ENCODE data around the gene TMEM139. TPM values are rescaled to one million over a fixed set of nuclear protein-coding genes. Genes with fewer than 3 reads are reported as not detected.

Gene TMEM139
- total RNA-seq, 1 experiment from 2014 or later, result 1.5 TPM

- no peak for TF ChIP-seq PRDM15 (CRISPR knock-in tag; IDR thresholded peaks at IDR 0.05)
- no peak for TF ChIP-seq USF1 (CRISPR knock-in tag; IDR thresholded peaks at IDR 0.05)
- TF ChIP-seq ZNF416 (CRISPR knock-in tag; IDR thresholded peaks at IDR 0.05), result no peak
- TF ChIP-seq RELA (CRISPR knock-in tag; IDR thresholded peaks at IDR 0.05; ENCODE audit: borderline replicate concordance), result no peak
- TF ChIP-seq ZNF671 (CRISPR knock-in tag; IDR thresholded peaks at IDR 0.05), result no peak
- TF ChIP-seq NFYB (CRISPR knock-in tag; conservative IDR thresholded peaks at IDR 0.05; ENCODE audit: low read depth), result no peak
- TF ChIP-seq NFE2L1 (CRISPR knock-in tag; IDR thresholded peaks at IDR 0.05), result no peak
- no peak for TF ChIP-seq ATF3 (CRISPR knock-in tag; conservative IDR thresholded peaks at IDR 0.05)
- no peak for TF ChIP-seq CBFB (CRISPR knock-in tag; IDR thresholded peaks at IDR 0.05; ENCODE audit: low read depth)
- no peak for TF ChIP-seq TP53 (CRISPR knock-in tag; IDR thresholded peaks at IDR 0.05)
- TF ChIP-seq JUN (CRISPR knock-in tag; IDR thresholded peaks at IDR 0.05), result no peak
- TF ChIP-seq, protein P1, sequence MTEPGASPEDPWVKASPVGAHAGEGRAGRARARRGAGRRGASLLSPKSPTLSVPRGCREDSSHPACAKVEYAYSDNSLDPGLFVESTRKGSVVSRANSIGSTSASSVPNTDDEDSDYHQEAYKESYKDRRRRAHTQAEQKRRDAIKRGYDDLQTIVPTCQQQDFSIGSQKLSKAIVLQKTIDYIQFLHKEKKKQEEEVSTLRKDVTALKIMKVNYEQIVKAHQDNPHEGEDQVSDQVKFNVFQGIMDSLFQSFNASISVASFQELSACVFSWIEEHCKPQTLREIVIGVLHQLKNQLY (CRISPR knock-in tag; IDR thresholded peaks at IDR 0.05), result no peak
- TF ChIP-seq ZNF219 (CRISPR knock-in tag; IDR thresholded peaks at IDR 0.05; ENCODE audit: borderline replicate concordance), result no peak
These were observed 11.1 kb downstream of the TMEM139 start (continued) for GRCh38 chr7:143295870-143296269.

DNA sequence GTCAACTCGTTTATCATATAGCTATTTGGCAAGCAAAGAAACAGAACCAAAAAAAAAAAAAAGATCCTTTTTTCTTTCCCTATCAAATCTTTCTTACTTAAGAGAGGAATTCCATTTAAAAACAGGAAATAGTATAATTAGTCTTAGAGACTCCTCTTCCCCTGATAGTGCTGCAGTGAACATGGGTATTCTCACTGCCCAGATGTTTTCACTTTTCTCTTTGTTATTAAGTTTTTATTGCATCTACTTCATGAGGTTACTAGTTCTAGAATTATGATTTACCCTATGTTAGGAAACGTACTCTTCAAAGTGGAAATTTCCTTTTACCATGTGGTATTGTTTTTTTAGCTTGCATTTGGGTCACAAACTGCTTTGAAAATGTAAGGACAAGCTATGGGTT lies 11.9 kb downstream of the TMEM139 start:
- H3K27ac Mint-ChIP-seq, result no peak overlapping the region
- H3K27me3 Mint-ChIP-seq (ENCODE audit: low read depth), result no peaks in the 10 kb centered on the region
- no peaks in the 10 kb centered on the region for H3K9me3 Mint-ChIP-seq
- H3K4me1 Mint-ChIP-seq, result no peaks in the 10 kb centered on the region
- no peak overlapping the region for H3K4me3 Mint-ChIP-seq
- H3K36me3 Mint-ChIP-seq, result peaks cover 90% of the 10 kb centered on the region
- TF ChIP-seq SMAD4 (CRISPR knock-in tag; IDR thresholded peaks at IDR 0.05) (no peak), HMGA2 (CRISPR knock-in tag; IDR thresholded peaks at IDR 0.05) (no peak), ZNF416 (CRISPR knock-in tag; IDR thresholded peaks at IDR 0.05) (no peak), ELF4 (CRISPR knock-in tag; IDR thresholded peaks at IDR 0.05; ENCODE audit: low read depth) (no peak), CTCF (IDR thresholded peaks at IDR 0.05) (no peak), FOXJ3 (CRISPR knock-in tag; IDR thresholded peaks at IDR 0.05; ENCODE audit: borderline replicate concordance) (no peak), ESRRA (CRISPR knock-in tag; IDR thresholded peaks at IDR 0.05; ENCODE audit: borderline replicate concordance) (no peak), ZNF281 (CRISPR knock-in tag; IDR thresholded peaks at IDR 0.05) (no peak), SMAD3 (CRISPR knock-in tag; IDR thresholded peaks at IDR 0.05; ENCODE audit: borderline replicate concordance) (no peak), ZNF138 (CRISPR knock-in tag; conservative IDR thresholded peaks at IDR 0.05) (no peak), PRRX2 (CRISPR knock-in tag; IDR thresholded peaks at IDR 0.05) (no peak)
- TF ChIP-seq, protein P2, sequence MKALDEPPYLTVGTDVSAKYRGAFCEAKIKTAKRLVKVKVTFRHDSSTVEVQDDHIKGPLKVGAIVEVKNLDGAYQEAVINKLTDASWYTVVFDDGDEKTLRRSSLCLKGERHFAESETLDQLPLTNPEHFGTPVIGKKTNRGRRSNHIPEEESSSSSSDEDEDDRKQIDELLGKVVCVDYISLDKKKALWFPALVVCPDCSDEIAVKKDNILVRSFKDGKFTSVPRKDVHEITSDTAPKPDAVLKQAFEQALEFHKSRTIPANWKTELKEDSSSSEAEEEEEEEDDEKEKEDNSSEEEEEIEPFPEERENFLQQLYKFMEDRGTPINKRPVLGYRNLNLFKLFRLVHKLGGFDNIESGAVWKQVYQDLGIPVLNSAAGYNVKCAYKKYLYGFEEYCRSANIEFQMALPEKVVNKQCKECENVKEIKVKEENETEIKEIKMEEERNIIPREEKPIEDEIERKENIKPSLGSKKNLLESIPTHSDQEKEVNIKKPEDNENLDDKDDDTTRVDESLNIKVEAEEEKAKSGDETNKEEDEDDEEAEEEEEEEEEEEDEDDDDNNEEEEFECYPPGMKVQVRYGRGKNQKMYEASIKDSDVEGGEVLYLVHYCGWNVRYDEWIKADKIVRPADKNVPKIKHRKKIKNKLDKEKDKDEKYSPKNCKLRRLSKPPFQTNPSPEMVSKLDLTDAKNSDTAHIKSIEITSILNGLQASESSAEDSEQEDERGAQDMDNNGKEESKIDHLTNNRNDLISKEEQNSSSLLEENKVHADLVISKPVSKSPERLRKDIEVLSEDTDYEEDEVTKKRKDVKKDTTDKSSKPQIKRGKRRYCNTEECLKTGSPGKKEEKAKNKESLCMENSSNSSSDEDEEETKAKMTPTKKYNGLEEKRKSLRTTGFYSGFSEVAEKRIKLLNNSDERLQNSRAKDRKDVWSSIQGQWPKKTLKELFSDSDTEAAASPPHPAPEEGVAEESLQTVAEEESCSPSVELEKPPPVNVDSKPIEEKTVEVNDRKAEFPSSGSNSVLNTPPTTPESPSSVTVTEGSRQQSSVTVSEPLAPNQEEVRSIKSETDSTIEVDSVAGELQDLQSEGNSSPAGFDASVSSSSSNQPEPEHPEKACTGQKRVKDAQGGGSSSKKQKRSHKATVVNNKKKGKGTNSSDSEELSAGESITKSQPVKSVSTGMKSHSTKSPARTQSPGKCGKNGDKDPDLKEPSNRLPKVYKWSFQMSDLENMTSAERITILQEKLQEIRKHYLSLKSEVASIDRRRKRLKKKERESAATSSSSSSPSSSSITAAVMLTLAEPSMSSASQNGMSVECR (CRISPR knock-in tag; IDR thresholded peaks at IDR 0.05; ENCODE audit: borderline replicate concordance), result no peak
- ChIA-PET POLR2A (interaction anchor here (0.8 kb wide), 1 partner anchor 8 kb away, joined by 3 read pairs; the partner anchor contains the start of gene CASP2), CTCF (interaction anchor here (0.6 to 1.6 kb wide), 4 partner anchors 8 to 340 kb away, joined by 3 to 5 read pairs (median 4); no protein-coding TSS in a partner anchor)
- no peak for DNase-seq (ENCODE audit: low spot score)
- no peak for ATAC-seq
